OCI-LY7 (cell line): ENCODE data around the gene COL23A1. TPM values are rescaled to one million over a fixed set of nuclear protein-coding genes. Genes with fewer than 3 reads are reported as not detected.

Experiments used
- BruUV-seq: library from RNA; stranded (reverse); fragments of 400-500 nt; replicated peaks from 2 replicates; lab custom pipeline; 2021; lab: Mats Ljungman, UMichigan
- CTCF ChIA-PET: fragments of 300-600 bp; sonication (Branson Sonifier 250); formaldehyde crosslinking; loops from one replicate; lab custom pipeline; 2022; ENCODE audit warnings: antibody characterized with exemption; ENCODE audit not compliant: unreplicated experiment; lab: Charles Lee
- POLR2A ChIA-PET: fragments of 300-600 bp; sonication (Branson Sonifier 250); formaldehyde crosslinking; loops from one replicate; lab custom pipeline; 2022; ENCODE audit warnings: antibody characterized with exemption; lab: Charles Lee
- DNase-seq: peaks from one replicate; pipeline ENCODE4 v3.0.0-alpha.2; 2015; ENCODE audit warnings: low spot score
- H2AFZ ChIP-seq: fragments of 200-600 bp; sonication (generic), shearing (Covaris generic); 2 replicates; pipeline ENCODE4 v1.6.1; 2014; ENCODE audit warnings: mild to moderate bottlenecking, antibody characterized with exemption, low read length, moderate library complexity
- H3K27ac ChIP-seq: fragments of 200-600 bp; sonication (generic); 2 replicates; pipeline ENCODE4 v1.5.1; 2014; ENCODE audit warnings: mixed run types, low read depth, mild to moderate bottlenecking, moderate library complexity, low read length, inconsistent platforms; ENCODE audit not compliant: poor library complexity, severe bottlenecking
- H3K36me3 ChIP-seq: fragments of 200-600 bp; sonication (generic); 2 replicates; pipeline ENCODE4 v1.6.1; 2014; ENCODE audit warnings: mild to moderate bottlenecking, antibody characterized with exemption, low read length, moderate library complexity, mixed read lengths; ENCODE audit not compliant: insufficient read depth
- H3K4me1 ChIP-seq: fragments of 200-600 bp; sonication (generic); 2 replicates; pipeline ENCODE4 v1.5.1; 2014; ENCODE audit warnings: mild to moderate bottlenecking, low read length; ENCODE audit not compliant: insufficient read depth, poor library complexity, severe bottlenecking
- H3K4me2 ChIP-seq: fragments of 200-600 bp; sonication (generic); 2 replicates; pipeline ENCODE4 v1.6.1; 2014; ENCODE audit warnings: mild to moderate bottlenecking, low read length
- H3K4me3 ChIP-seq: fragments of 200-600 bp; sonication (generic); 2 replicates; pipeline ENCODE4 v1.5.1; 2014; ENCODE audit warnings: mild to moderate bottlenecking, low read depth, low read length; ENCODE audit not compliant: poor library complexity, severe bottlenecking
- H3K79me2 ChIP-seq: fragments of 200-600 bp; sonication (generic); 2 replicates; pipeline ENCODE4 v1.6.1; 2016; ENCODE audit warnings: low read depth, mild to moderate bottlenecking, low read length, moderate library complexity, mixed read lengths; ENCODE audit not compliant: insufficient read depth
- H3K9me2 ChIP-seq: fragments of 200-600 bp; sonication (generic); 2 replicates; pipeline ENCODE4 v1.6.1; 2016; ENCODE audit warnings: mild to moderate bottlenecking, low read length, mixed read lengths; ENCODE audit not compliant: insufficient read depth
- H3K9me3 ChIP-seq: fragments of 200-600 bp; sonication (generic); 2 replicates; pipeline ENCODE4 v1.6.1; 2014; ENCODE audit warnings: mild to moderate bottlenecking, mixed run types, low read length, mixed read lengths
- H4K20me1 ChIP-seq: fragments of 200-600 bp; sonication (generic); 2 replicates; pipeline ENCODE4 v1.6.1; 2014; ENCODE audit warnings: mild to moderate bottlenecking, antibody characterized with exemption, low read length, moderate library complexity, mixed read lengths; ENCODE audit not compliant: insufficient read depth
- EZH2phosphoT487 ChIP-seq: fragments of 200-600 bp; sonication (generic); IDR thresholded peaks from 2 replicates; pipeline ENCODE4 v1.6.1; 2018; ENCODE audit warnings: low read depth, borderline replicate concordance, mild to moderate bottlenecking, mixed run types, antibody characterized with exemption, low read length, moderate library complexity, mixed read lengths
- intact Hi-C: fragments of 100-400 bp; cut with micrococcal nuclease; formaldehyde crosslinking; loops from one replicate; pipeline ENCODE4 v1.10.0; 2022; ENCODE audit not compliant: unreplicated experiment
- total RNA-seq, 2 experiments: library from RNA; depleted of rRNA in 1 of 2; stranded (reverse); fragments of >200 nt in 1 of 2; shearing (Covaris generic) in 1 of 2; gene quantifications; 2 replicates each; pipeline ENCODE4 v1.2.3, GENCODE V29; 2014 to 2022
- TF ChIP-seq, protein P1 (sequence below): fragments of 200-600 bp; sonication (generic); conservative IDR thresholded peaks from 2 replicates; pipeline ENCODE4 v1.5.1; 2014; ENCODE audit warnings: mild to moderate bottlenecking, antibody characterized with exemption, low read length, moderate library complexity, mixed read lengths

Gene COL23A1
- total RNA-seq, 2 experiments from 2014 or later, result 0.53 TPM; not detected in 1

DNA sequence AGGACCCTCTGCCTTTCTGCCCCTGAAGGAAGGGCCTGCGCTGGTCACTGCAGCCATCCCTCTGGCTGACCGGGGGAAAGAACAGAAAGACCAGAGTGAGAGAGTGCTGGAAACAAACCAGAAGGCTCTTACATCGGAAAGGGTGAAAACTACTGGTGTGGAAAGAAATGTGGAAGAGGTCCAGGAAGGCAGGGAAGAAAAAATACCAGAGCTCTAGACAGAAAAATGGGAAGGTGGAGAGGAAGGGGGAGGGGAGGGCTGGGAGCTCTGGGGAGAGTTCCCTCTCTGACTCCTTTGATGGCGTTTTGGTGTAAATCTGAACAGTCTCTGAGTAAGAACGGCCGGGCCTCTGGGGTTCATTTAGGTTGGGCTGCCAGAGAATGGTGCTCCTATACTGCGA lies 47.7 kb downstream of the COL23A1 start:
- no peak overlapping the region for H3K27ac ChIP-seq
- H3K4me3 ChIP-seq, result no peak overlapping the region
- no peak for DNase-seq
- no peaks in the 10 kb centered on the region for H4K20me1 ChIP-seq
- H3K4me1 ChIP-seq, result no peaks in the 10 kb centered on the region
- intact Hi-C loops, result no loop called here
- no TSS peak for BruUV-seq
- TF ChIP-seq EZH2phosphoT487, result no peak
- TF ChIP-seq, protein P1, sequence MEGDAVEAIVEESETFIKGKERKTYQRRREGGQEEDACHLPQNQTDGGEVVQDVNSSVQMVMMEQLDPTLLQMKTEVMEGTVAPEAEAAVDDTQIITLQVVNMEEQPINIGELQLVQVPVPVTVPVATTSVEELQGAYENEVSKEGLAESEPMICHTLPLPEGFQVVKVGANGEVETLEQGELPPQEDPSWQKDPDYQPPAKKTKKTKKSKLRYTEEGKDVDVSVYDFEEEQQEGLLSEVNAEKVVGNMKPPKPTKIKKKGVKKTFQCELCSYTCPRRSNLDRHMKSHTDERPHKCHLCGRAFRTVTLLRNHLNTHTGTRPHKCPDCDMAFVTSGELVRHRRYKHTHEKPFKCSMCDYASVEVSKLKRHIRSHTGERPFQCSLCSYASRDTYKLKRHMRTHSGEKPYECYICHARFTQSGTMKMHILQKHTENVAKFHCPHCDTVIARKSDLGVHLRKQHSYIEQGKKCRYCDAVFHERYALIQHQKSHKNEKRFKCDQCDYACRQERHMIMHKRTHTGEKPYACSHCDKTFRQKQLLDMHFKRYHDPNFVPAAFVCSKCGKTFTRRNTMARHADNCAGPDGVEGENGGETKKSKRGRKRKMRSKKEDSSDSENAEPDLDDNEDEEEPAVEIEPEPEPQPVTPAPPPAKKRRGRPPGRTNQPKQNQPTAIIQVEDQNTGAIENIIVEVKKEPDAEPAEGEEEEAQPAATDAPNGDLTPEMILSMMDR, result no peak
- ChIA-PET CTCF (interaction anchor here (0.5 kb wide), 1 partner anchor 186 kb away, joined by 6 read pairs; no protein-coding TSS in a partner anchor), POLR2A (interaction anchor here (1.1 kb wide), 1 partner anchor 10 kb away, joined by 5 read pairs; no protein-coding TSS in a partner anchor)
- no peaks in the 10 kb centered on the region for H3K79me2 ChIP-seq
- no peak overlapping the region for H2AFZ ChIP-seq
- no peaks in the 10 kb centered on the region for H3K9me3 ChIP-seq
- H3K36me3 ChIP-seq, result no peaks in the 10 kb centered on the region
- H3K4me2 ChIP-seq, result no peak overlapping the region
- H3K9me2 ChIP-seq, result no peaks in the 10 kb centered on the region

DNA sequence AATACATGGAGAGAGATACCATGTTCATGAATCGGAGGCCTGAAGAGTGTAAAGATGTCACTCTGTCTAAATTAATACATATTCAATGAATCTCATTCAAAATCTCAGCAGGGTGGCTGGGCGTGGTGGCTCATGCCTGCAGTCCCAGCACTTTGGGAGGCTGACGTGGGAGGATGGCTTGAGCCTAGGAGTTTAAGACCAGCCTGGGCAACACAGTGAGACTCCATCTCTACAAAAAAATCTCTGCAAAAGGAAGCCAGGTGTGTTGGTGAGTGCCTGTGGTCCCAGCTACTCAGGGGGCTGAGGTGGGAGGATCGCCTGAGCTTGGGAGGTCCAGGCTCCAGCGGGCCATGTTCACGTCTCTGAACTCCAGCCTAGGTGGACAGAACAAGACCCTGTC lies 49.7 kb downstream of the COL23A1 start:
- ChIA-PET POLR2A (no interaction called here), CTCF (no interaction called here)
- H3K4me1 ChIP-seq, result no peaks in the 10 kb centered on the region
- H3K27ac ChIP-seq, result no peak overlapping the region
- no peaks in the 10 kb centered on the region for H3K9me3 ChIP-seq
- no peaks in the 10 kb centered on the region for H3K79me2 ChIP-seq
- intact Hi-C loops, result no loop called here
- H3K9me2 ChIP-seq, result no peaks in the 10 kb centered on the region
- no peak overlapping the region for H3K4me2 ChIP-seq
- BruUV-seq, result no TSS peak
- no peaks in the 10 kb centered on the region for H3K36me3 ChIP-seq
- no peaks in the 10 kb centered on the region for H4K20me1 ChIP-seq
- no peak for DNase-seq
- H3K4me3 ChIP-seq, result no peak overlapping the region
- TF ChIP-seq, protein P1, result no peak
- TF ChIP-seq EZH2phosphoT487, result no peak
- H2AFZ ChIP-seq, result no peak overlapping the region

DNA sequence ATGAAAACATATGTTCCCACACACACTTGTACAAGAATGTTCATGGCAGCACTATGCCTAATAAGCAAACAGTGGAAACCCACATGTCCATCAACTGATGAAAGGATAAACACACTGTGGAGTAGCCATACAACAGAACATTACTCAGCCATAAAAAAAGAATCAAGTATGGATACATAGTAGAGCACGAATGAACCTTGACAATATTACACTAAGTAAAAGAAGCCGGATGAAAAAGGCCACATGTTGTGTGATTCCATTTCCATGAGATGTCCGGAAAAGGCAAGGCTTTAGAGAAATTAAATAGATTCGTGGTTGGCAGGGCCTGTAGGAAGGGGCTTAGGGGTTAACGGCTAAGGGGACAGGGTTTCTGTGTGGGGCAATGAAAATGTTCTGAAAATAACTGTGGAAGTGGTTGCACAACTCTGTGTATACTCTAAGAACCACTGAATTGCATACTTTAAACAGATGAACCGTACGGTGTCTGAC lies 51.4 kb downstream of the COL23A1 start:
- no peak overlapping the region for H3K4me3 ChIP-seq
- no TSS peak for BruUV-seq
- H3K9me3 ChIP-seq, result no peaks in the 10 kb centered on the region
- TF ChIP-seq, protein P1, result no peak
- TF ChIP-seq EZH2phosphoT487, result no peak
- H3K79me2 ChIP-seq, result no peaks in the 10 kb centered on the region
- no peak overlapping the region for H3K27ac ChIP-seq
- H3K36me3 ChIP-seq, result no peaks in the 10 kb centered on the region
- POLR2A ChIA-PET, result no interaction called here
- no peak overlapping the region for H3K4me2 ChIP-seq
- H2AFZ ChIP-seq, result no peak overlapping the region
- H4K20me1 ChIP-seq, result no peaks in the 10 kb centered on the region
- CTCF ChIA-PET, result no interaction called here
- intact Hi-C loops, result no loop called here
- no peak for DNase-seq
- H3K4me1 ChIP-seq, result no peaks in the 10 kb centered on the region
- no peaks in the 10 kb centered on the region for H3K9me2 ChIP-seq
